GM19043 (cell line): ENCODE data around the gene ZNF580.

Experiments used
- ATAC-seq: cut with Tn5 transposase; IDR thresholded peaks from one replicate; pipeline ENCODE4 v1.9.1; 2021; ENCODE audit warnings: low read depth; ENCODE audit not compliant: unreplicated experiment

Gene ZNF580

GRCh38 chr19:55674841-55675660, 34.2 kb downstream of the ZNF580 start, which contains the start of gene EPN1:
TSS of gene EPN1 (plus strand) at chr19:55675226. CDS start at chr19:55678628, 3,402 bp downstream.
- peak; percentile 56 for ATAC-seq

GRCh38 chr19:55675661-55676354, 35.0 kb downstream of the ZNF580 start:
- no peak for ATAC-seq

DNA sequence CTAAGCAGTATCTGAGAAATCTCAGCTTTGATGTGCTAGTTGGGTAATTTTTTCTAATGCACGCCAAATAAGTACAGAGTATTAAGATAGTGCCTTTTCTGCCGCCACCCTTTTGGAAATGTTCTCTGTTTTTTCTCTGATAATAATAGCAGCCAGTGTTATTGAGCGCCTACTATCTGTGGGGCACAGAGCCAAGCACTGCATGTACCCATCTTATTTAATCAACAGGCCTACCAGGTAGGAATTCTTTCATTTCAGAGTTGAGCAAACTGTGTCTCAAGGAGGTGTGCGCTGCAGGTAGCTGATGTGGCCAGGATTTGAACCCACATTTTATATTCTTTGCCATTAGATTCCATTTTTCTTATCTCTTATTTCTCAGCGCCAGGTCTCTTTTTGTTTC, 35.6 kb downstream of the ZNF580 start:
- no peak for ATAC-seq

DNA sequence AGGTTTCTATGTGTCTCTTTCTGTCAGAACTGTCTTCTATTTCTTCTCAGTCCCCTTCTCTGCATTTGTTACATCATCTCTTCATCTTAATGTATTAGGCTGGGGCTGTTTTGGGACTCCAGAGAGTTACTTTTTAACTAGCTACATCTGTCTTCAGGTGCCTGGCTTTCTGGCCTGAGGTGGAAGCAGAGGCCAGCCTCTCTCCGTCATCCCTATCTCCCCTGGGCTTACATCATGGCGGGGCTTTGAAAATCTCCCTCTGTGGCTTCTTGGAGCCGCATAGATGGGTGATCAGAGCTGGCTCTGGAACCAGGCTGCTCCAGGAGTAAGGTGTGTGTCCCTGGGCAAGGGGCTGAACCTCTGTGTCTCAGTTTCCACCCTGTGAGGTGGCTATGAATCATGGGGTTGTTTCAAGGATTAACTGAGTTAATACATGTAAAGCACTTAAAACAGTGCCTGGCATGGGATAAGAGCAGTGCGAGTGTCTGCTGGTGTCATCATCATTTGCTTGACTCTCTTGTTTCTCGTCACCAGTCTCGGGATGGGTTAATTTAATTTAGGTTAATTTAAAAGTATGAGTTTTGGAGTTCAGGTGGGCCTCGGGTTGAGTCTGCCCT, 36.2 kb downstream of the ZNF580 start:
- ATAC-seq = no peak

DNA sequence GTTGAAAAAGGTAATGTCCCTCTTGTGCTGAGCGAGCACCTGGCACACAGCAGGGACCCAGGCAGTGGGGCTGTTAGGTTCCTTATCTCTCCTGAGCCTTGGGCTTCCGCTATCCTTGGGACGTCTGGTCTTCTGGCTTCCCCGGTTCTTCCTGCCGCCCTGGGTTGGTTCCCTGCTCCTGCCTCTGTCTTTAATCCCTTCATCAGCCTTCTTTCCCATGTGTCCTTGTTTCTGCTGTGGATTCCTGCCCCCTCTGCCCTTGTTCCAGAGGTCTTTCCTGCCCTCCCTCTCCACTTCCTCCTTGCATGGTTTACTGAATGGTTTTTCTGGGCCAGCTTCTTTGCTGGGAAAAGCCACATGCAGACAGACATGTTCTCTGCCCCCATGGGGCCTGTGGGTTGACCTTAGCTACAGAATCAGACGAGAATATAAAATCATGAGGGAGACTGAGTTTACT, 36.8 kb downstream of the ZNF580 start:
- ATAC-seq = no peak

DNA sequence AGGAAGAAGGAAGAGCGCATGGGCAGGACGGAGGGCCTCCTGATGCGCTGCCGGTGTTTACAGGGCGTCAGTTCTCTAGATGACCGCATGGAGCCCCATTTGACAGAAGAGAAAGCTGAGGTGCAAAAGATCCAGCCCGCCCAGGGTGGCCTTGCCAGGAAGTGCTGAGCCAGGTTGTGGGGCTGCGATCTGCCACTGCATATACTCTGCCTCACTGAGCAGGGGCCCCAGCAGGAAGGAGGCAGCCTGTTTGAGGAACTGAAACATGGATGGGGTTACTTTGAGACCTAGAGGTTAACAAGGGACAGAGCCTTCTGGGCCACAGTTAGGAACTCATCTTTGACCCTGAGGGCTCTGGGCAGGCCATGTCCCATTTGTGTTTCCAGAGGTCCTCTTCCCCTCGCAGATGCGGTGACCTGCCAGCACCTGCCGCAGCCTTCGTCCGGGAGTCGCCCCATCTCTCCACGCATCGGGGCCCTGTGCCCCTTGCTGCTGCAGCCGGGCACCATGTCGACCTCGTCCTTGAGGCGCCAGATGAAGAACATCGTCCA, 37.4 kb downstream of the ZNF580 start:
- peak; percentile 79 for ATAC-seq

DNA sequence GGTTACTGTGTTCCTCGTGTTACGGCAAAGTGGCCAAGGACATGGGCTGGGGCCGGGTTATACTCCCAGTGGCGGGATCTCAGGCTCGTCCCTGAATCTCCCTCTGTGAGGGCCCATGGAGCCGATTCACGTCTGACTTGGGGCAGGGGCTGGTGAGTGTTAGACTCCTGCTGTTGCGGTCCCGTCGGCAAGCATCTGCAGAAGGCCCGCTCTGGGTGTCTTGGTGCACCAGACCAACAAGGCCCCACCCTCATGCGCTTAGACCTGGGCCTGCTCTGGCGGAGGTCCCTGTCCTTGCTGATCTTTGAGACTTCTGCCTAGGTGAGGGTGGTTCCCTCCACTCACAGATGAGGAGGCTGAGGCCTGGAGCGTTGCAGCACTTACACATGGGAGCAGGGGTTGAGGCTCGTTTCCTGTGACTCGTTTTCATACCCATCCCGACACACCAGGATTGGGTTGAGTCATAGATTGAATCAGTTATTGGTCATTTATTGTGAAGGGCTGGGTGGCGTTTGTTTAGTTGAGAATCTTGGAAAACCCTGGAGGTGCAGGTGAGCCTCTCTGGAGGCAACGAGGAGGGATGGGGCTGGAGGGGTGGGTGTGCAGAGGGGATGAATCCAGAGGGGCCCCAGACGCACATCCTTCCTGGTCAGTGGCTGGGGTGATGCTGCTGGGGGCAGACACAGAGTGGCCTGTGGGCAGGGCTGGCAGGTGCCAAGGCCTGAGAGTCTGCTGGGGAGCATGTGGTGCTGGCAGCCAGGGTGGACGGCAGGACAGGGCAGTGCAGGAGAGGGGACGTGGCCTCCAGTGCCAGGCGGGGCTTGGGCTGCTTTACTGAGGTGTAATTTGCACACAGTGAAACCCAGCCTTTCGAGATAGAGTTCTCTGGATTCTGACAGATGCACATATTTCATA, 38.8 kb downstream of the ZNF580 start:
- no peak for ATAC-seq

DNA sequence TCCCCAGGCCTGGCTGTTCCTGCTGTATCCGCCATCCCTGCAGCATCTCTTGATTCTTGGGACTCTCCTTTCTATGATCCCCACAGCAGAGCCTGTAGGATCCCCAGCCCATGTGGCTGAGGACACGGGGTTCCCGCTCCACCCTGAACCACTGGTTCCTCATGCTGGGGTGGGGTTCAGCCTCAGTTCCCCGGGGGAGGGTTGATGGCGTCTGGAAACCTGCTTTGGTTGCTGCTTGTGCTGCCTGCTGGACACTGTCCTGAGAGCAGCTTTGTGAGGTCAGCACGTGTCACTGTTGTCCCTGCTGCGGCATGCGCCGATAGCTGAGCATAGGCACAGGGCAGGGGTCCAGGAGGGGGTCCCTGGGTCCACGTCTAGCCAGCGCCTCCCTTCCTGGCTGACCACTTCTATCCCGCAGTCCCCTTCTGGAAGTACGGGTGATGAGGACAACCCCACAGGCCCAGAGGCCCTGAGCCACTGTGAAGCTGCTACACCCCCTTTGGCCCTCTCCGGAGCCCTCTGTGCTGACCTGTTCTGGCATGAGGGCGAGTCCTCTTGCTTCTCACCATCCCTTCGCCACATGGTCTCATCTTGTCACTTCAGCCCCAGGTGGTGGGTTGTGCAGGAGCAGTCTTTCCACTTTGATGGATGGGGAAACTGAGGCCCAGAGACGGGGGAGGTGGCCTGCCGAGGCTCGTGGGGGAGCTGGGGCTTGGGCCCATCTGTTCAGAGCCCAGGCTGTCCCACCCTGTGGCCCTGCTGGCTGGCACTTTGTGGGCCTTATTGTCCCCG, 39.7 kb downstream of the ZNF580 start:
- ATAC-seq = no peak

DNA sequence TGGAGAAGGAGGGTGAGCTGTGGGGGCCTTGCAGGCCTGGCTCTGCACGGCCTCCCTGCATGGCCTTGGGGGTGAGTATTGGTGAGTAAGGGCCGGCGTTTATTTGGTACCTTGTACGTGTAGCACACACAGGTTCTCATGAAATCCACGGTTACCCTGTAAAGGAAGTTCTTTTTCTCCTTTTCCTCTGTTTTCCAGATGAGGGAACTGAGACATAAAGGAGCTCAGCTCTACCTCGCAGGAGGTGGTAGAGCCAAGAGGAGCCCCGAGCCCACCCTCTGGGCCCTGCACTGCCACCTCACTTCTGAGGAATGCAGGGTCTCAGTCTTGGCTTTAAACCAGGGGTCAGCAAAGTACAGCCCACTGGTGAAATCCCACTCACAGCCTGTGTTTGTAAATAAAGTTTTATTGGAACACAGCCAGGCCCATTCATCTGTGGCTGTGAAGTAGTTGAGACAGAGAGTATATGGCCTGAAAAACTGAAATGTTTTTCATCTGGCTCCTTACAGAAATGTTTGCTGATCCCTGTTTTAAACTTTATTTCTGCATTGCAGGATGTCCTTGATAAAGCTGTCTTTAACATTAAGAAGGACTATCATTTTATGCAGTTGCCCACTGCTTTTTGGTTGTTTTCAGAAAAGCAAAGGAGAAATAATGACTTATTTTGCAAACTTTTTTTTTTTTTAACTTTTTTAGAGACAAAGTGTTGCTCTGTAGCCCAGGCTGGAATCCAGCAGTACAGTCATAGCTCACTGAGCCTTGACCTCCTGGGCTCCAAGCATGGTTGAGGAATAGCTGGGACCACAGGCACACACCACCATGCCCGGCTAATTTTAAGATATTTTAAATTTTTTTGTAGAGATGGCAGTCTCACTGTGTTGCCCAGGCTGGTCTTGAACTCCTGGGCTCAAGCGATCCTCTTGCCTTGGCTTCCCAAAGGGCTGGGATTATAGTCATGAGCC, 40.6 kb downstream of the ZNF580 start:
- no peak for ATAC-seq

GRCh38 chr19:55683449-55684261, 42.9 kb downstream of the ZNF580 start:
- no peak for ATAC-seq

DNA sequence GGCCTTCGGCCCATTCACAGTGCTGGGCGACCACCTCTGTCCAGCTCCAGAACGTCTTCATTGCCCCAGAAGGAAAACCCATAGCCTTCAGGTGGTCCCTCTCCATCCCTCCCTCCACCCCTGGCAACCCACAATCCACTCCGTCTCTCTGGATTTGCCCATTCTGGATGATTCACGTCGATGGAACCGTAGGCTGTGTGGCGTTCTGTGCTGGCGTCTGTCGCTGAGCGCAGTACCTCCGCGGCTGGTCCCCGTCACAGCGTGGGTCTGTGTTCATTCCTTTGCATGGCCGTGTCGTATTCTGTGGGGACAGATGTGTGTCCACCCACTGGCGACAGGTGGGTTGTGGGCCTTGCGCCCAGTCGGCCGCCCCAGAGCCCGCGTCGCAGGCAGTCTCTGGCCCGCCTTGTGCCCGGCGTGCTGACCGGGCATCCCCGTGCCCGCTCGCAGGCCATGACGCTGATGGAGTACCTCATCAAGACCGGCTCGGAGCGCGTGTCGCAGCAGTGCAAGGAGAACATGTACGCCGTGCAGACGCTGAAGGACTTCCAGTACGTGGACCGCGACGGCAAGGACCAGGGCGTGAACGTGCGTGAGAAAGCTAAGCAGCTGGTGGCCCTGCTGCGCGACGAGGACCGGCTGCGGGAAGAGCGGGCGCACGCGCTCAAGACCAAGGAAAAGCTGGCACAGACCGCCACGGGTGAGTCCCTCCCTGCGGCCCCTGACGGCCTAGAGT, 44.3 kb downstream of the ZNF580 start:
- no peak for ATAC-seq

DNA sequence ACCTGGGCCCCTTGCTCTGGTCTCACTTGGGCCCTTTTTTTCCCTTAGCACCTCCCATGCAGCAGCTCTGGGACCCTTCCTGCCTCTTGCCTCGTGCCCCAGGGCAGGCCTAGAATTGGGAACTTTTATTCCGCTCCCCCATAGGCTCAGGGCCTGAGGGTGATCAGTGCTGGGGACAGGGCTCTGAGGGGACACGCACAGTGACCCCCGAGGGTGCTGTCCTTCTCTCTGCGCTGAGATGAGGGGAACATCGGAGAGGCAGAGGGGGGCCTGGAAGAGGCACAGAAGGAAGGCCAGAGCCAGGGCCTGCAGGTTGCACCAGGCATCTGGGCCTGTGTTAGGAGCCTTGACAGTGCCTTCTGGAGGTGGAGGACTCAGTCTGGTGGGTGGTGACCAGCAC, 45.0 kb downstream of the ZNF580 start:
- no peak for ATAC-seq

DNA sequence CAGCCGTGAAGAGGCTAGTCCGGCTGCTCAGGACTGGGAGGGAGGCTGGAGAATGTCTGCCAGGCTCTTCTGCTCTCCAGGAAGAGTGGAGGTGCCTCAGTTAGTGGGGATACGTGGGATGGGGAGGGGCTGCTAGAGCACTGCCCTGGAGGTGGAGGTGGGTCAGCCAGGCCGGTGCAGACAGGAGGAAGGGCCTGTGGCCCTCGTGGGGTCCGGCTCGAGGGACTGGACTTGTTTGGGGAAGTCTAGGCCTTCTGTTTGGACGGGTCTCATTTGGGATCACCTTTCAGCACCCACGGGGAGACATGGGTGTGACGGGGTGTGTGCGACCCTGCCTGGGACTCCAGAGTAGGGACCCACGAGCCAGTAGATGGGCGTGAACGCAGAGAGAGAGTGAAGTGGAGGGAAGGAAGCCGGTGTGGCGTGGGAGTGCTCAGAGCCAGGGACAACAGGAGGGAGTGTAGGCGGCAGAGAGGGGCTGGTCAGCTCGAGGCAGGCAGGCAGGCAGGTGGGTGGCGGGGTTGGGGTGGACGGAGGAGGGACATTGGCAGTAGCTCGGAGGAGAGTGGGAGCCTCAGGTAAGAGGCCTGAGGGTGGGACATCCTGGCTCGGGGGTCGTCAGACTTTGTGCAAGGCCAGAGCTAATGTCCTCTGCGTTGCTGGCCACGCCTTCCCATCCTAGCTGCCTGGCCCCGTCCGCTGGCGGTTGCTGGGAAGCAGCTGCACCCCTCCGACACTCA, 45.7 kb downstream of the ZNF580 start:
- no peak for ATAC-seq

DNA sequence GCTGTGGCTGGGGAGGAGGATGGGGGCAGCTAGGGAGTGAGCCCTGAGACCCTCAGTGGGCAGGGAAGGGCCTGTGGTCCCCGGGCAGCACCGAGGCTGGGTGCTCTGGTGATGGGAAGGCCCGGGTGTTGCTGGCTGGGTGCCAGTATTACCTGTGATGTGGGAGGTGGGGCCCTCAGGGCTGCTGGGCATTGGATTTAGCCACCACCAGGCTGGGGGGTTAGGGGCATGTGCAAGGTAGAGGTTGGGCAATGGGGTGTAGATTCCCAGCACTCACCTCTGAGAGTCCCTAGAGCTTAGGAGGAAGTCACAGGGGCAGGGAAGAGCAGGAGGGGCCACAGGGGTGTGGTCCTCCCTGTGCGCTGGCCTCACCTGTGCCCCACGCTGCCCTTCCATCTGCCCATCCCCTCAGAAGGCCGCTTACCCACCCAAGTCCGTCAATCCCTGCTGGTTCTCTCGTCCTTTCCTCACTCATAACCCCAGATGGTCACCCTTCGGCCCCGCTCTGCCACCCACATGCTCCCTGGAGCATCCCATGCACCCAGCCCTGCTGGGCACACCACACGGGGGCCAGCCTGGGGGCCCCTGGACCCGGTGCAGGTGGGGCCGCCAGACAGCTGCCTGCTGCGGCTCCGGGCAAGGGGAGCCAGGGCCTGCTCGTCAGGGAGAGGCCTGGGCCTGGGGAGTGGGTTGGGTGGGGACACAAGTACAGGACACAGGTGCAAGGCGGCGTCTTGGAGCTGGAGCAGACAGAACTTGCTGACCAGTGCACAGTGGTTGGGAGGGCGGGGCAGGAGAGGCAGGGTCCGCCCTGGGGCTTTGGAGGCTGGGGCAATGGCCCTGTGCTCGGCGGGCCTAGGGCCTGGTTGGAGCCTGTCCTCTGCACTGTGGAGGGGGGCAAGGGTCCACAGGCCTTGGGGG, 46.7 kb downstream of the ZNF580 start:
- no peak for ATAC-seq
